HK-2 (cell line): ENCODE results near the gene EED.
A peak's percentile ranks its signal among the peaks of the same experiment; 100 is the strongest.
"Not testable (repeated sequence)": the region's sequence is repeated elsewhere in the genome, so short reads cannot be mapped to it uniquely, and the experiment has no call there.

Source experiments
- DNase-seq: peaks from one replicate; pipeline ENCODE4 v3.0.0-alpha.2; 2018; ENCODE audit not compliant: unreplicated experiment

Gene EED

DNA sequence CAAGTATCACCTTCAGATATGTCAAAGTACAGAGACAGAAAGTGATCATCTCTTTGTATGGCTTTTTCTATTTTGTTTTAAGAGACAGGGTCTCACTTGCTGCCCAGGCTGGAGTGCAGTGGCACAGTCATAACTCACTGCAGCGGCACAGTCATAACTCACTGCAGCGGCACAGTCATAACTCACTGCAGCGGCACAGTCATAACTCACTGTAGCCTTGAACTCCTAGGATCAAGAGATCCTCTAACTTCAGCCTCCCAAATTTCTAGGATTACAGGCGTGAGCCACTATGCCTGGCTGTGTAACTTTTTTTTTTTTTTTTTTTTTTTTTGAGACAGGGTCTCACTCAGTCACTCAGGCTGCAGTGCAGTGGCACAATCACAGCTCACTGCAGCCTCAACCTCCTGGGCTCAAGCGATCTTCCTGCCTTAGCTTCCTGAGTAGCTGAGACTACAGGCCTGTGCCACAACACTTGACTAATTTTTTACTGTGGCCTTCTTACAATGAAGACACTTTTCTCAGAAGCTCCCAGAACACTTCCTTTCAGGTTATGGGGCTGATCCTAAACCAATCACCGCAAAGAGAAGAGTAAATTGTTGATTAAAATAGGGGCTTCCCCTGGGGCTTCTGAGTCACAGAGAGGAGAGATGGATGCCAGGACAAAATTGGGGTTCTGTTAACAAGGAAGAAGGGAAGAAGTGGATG, 48.5 kb downstream of the EED start:
- DNase-seq = no peak

DNA sequence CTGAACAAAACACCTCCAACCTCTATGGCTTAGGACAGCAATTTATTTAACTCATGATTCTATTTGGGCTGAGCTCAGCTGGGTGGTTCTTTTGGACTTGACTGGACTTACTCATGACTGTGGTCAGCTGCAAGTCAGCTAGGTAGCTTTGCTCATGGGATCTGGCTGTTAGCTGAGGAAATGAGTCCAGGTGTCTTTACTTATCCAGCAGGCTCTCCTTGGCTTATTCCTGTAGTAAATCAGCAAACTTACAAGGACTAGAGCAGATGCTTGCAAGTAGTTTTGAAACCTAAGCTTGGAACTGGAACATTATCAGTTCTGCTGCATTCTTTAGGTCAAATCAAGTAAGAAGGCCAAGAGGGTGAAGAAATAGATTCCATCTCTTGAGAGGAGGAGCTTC, 49.5 kb downstream of the EED start:
- DNase-seq = no peak

DNA sequence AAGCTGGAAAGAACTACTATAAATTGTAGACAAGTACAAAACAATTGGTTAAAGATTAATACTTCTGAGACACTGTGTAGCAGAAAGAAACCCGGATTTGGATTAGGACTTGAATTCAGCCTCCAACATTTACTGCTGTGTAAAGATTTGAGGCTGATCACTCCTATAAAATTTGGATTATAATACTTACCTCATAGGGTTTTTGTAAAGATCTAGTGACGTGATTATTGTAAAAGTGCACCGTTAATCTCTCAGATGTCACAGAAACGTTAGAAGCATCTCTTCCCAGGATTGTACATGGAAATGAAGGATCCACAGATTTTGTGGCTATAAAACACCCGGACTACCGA, 57.2 kb downstream of the EED start:
- no peak for DNase-seq

DNA sequence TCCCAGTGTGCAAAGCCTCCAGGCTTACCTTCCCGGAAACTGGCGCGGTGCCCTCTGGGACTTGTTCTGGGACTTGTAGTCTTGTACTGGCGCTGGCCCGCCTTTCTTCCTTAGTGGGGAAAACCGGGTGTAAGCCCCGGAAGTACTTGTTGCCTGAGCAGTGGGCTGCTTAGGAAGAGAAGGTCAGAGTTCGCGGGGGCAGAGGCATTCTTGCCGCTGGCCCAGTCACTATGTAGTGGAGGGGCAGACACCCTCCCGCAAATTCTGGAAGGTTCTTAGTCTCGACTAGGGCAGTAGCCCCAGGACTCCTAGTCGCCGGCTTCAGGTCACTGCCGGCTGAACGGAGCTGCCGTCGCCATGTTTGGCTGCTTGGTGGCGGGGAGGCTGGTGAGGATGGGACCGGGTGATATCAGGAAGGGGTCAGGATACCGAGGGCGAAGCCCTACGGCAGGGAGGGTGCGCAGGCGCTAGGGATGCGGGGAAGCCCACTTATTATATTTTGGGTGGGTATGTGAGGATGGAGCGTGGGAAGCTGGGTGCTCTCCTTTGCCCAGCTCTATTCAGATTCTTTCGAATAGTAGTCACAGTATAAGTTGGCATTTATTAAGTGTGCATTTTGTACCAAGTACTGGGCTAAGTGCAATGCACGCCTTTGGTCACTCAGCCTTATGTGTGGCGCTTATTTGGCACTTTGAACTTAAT, 57.7 kb downstream of the EED start, which contains the start of gene HIKESHI:
Gene HIKESHI, plus strand, starts transcription at position 149 of the 702 bp plus-strand sequence. Its CDS starts 209 bp downstream, at position 358.
- peak; percentile 90 for DNase-seq

DNA sequence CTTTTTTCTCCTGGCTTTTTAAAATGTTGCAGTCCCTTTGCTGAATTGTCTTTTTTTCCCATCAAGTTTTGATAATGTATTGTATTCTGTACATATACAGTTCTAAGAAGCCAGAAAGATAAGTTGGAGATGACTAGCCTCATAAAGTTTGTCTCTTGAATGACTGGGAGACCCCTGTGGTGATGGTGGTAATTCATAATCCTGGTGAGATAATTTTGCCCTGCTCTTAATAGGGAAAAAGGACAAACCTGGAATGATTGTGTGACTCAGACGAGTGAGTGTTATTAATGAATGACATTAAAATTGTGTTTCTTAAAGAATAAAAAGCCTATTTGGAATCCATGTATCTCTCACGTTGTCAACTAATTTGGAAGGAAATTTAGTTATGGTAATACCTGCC, 58.7 kb downstream of the EED start:
- no peak for DNase-seq

DNA sequence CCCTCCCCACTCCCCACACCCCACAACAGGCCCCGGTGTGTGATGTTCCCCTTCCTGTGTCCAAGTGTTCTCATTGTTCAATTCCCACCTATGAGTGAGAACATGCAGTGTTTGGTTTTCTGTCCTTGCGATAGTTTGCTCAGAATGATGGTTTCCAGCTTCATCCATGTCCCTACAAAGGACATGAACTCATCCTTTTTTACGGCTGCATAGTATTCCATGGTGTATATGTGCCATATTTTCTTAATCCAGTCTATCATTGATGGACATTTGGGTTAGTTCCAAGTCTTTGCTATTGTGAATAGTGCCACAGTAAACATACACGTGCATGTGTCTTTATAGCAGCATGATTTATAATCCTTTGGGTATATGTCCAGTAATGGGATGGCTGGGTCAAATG, 64.2 kb downstream of the EED start:
- DNase-seq = not testable (repeated sequence)

DNA sequence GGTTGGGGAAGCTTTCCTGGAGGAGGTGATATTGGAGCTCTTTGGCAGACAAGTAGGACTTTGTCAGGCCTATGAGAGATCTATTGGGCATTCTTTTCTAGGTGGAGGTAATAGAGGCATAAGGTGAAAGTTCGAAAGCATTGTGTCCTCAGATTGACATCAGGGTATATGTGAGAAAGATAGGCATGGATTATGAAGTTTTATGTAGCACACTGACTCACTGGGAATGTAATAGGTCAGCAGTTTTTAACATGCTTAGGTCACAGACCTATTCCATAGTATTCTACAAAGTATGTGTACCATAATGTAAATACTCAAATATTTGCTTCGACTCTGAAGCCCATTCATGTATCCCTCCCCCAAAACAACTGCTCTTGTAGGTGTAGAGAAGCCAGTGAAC, 69.2 kb downstream of the EED start:
- no peak for DNase-seq

DNA sequence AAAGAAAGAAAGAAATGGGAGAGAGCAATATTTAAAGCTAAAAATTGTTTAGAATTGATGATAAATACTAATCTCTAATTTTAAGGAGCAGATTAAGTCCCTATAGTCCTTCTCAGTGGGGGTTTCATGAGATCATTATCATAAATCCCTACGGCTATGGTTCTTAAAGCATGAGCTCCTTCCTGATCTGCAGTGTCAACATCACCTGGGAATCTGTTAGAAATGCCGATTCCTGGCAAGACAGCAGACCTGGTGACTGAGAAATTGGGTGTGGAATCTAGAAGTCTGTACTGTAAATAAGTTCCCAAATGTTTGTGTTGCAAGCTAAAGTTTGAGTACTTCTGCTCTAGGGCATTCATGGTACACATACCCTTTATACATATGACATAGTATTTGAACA, 70.1 kb downstream of the EED start:
- DNase-seq = no peak
